Sigmoid colon (tissue), 7 donors: ENCODE results near the gene CHST1. TPM values are rescaled to one million over a fixed set of nuclear protein-coding genes. Genes with fewer than 3 reads are reported as not detected.

Experiments used
- DNase-seq: peaks from one replicate; pipeline ENCODE4 v3.0.0-alpha.2; 2019
- H3K27ac ChIP-seq, 4 donors: fragments of 200-600 bp; sonication (generic); one replicate each; pipeline ENCODE4 v1.5.1; 2016 to 2019; ENCODE audit warnings: mild to moderate bottlenecking in 1 of 4
- H3K27me3 ChIP-seq, 3 donors: fragments of 200-600 bp; sonication (generic); one replicate each; pipeline ENCODE4 v1.5.1; 2019; ENCODE audit warnings: mild to moderate bottlenecking in 1 of 3
- H3K36me3 ChIP-seq, 4 donors: fragments of 200-600 bp; sonication (generic); one replicate each; pipeline ENCODE4 v1.5.1; 2016 to 2019
- H3K4me1 ChIP-seq, 4 donors: fragments of 200-600 bp; sonication (generic); one replicate each; pipeline ENCODE4 v1.5.1; 2017 to 2019
- H3K4me3 ChIP-seq, 4 donors: fragments of 200-600 bp; sonication (generic); one replicate each; pipeline ENCODE4 v1.5.1; 2017 to 2019; ENCODE audit warnings: mild to moderate bottlenecking in 2 of 4, moderate library complexity in 1 of 4
- H3K9me3 ChIP-seq, 4 donors: fragments of 200-600 bp in 3 of 4; sonication (generic) in 3 of 4; one replicate each; pipeline versions ENCODE4 v1.5.1 to v1.6.1; 2013 to 2019
- EP300 ChIP-seq, 4 donors: sonication (generic); formaldehyde crosslinking; IDR thresholded peaks; one replicate each; pipeline ENCODE4 v1.6.1; 2017; ENCODE audit warnings: antibody characterized with exemption in 4 of 4
- POLR2A ChIP-seq, 2 donors: fragments of 450-650 bp; IDR thresholded peaks; one replicate each; pipeline ENCODE4 v1.6.1; 2016; ENCODE audit warnings: antibody characterized with exemption in 2 of 2, mild to moderate bottlenecking in 2 of 2, moderate library complexity in 2 of 2
- POLR2AphosphoS5 ChIP-seq, 4 donors: sonication (generic); formaldehyde crosslinking; IDR thresholded peaks; one replicate each; pipeline ENCODE4 v1.6.1; 2017; ENCODE audit warnings: antibody characterized with exemption in 4 of 4
- WGBS, 2 donors: extraction: QIAGEN DNeasy Blood & Tissue Kit; methylation state at CpG; one replicate each; pipeline ENCODE4 v1.1.7; 2013; 5-methylcytosine and 5-hydroxymethylcytosine counted together
- intact Hi-C: fragments of 100-400 bp; cut with DNase I; formaldehyde crosslinking; loops from one replicate; pipeline ENCODE4 v1.15.1; 2023
- polyA plus RNA-seq, 3 donors: library from polyadenylated mRNA; stranded (reverse); fragments of 200-250 nt; gene quantifications; one replicate each; pipeline ENCODE4 v1.2.3, GENCODE V29; 2013
- total RNA-seq, 4 donors: library from RNA; depleted of rRNA; stranded (reverse); fragments of >200 nt; gene quantifications; one replicate each; pipeline ENCODE4 v1.1.0, GENCODE V29; 2016
- TF ChIP-seq, protein P1 (sequence below), 4 experiments: fragments of 450-650 bp in 3 of 4; fragments of 200-600 bp in 1 of 4; IDR thresholded peaks; one replicate each; pipeline ENCODE4 v1.5.1; 2016 to 2019; ENCODE audit warnings: antibody characterized with exemption in 4 of 4, mild to moderate bottlenecking in 3 of 4, moderate library complexity in 2 of 4
- donor health status: healthy with polysubstance abuse.
- donor health status: Bipolar disorder and iron deficiency.
- donor health status: healthy.

CHST1 gene
- total and polyA plus RNA-seq, 7 donors: 0.23 to 1.5 (median 1.2) TPM

DNA sequence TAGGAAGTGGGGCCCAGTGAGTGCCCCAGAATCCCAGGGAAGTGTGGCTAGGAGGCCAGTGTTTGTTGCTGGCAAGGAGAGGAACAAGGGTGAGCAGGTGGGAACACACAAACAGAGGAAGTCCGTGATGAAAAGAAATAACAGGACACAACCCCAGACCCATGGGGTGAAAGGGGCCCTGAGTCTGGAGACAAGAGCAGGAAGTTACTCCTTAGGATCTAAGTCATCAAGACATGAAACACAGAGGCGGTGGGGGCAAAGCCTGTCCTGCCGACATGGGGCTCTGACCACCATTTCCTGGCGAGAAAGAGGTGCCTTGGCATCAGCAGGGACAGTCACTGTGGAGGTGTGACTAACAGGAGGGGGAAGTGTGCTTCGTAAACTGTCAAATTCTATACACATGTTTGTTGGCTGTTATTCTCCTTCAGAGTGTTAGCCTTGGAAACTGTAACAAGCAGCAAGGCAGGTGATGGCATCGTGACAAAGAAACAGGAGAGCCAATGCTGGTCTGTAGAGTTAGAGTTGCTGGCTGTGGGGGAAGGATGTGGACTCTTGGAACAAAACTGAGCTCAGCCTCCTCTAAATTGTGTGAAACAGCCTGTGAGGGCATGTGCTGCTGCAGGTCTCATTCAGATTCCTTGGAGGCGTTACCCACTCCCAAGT, 21.7 kb downstream of the CHST1 start:
- WGBS, 2 donors: 27 to 40% methylated on average over 7 of the region's 7 CpGs
- no peak for DNase-seq
- Histone ChIP-seq H3K27me3 (peaks cover 0 to 11% (median 0%) of the 10 kb centered on the region in 3 donors), H3K4me1 (peaks cover 0 to 8% (median 3%) of the 10 kb centered on the region in 4 donors), H3K4me3 (no peak overlapping the region), H3K36me3 (no peaks in the 10 kb centered on the region), H3K9me3 (no peaks in the 10 kb centered on the region), H3K27ac (no peak overlapping the region)
- intact Hi-C loops: no loop called here
- no peak for TF ChIP-seq EP300 (IDR thresholded peaks at IDR 0.05)
- no peak for TF ChIP-seq POLR2AphosphoS5 (IDR thresholded peaks at IDR 0.05)
- TF ChIP-seq, protein P1, sequence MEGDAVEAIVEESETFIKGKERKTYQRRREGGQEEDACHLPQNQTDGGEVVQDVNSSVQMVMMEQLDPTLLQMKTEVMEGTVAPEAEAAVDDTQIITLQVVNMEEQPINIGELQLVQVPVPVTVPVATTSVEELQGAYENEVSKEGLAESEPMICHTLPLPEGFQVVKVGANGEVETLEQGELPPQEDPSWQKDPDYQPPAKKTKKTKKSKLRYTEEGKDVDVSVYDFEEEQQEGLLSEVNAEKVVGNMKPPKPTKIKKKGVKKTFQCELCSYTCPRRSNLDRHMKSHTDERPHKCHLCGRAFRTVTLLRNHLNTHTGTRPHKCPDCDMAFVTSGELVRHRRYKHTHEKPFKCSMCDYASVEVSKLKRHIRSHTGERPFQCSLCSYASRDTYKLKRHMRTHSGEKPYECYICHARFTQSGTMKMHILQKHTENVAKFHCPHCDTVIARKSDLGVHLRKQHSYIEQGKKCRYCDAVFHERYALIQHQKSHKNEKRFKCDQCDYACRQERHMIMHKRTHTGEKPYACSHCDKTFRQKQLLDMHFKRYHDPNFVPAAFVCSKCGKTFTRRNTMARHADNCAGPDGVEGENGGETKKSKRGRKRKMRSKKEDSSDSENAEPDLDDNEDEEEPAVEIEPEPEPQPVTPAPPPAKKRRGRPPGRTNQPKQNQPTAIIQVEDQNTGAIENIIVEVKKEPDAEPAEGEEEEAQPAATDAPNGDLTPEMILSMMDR (IDR thresholded peaks at IDR 0.05): no peak
- no peak for TF ChIP-seq POLR2A (IDR thresholded peaks at IDR 0.05)

DNA sequence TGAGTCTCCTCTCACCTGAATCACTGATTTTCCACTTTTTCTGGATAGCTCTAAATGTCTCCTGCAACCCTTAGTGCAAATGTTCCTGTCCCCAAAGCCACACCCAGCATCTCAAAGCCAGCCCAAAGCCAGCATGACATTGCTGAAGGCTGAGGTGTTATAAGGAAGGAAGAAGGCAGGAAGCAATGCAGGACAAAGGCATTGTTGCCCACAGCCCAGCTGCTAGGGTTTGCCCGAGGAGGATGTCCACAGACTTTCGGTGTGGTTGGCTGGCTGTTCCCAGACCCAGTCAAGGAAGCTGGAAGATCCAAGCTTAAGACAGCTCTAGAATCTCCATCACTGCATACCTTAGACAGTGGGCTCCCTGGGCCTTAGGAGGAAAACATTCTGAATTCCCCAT, 23.5 kb downstream of the CHST1 start:
- DNase-seq: no peak
- H3K4me3 ChIP-seq: no peak overlapping the region
- intact Hi-C loops: no loop called here
- no peaks in the 10 kb centered on the region for H3K36me3 ChIP-seq
- H3K4me1 ChIP-seq: peaks cover 0 to 8% (median 3%) of the 10 kb centered on the region in 4 donors
- H3K27ac ChIP-seq: no peak overlapping the region
- peaks cover 0 to 4% (median 0%) of the 10 kb centered on the region in 3 donors for H3K27me3 ChIP-seq
- 39 to 48% methylated on average over 2 of the region's 2 CpGs for whole genome bisulfite sequencing, 2 donors
- H3K9me3 ChIP-seq: peaks cover 0 to 3% (median 0%) of the 10 kb centered on the region in 4 donors
- no peak for TF ChIP-seq POLR2AphosphoS5 (IDR thresholded peaks at IDR 0.05)
- no peak for TF ChIP-seq EP300 (IDR thresholded peaks at IDR 0.05)
- TF ChIP-seq, protein P1 (IDR thresholded peaks at IDR 0.05): no peak
- no peak for TF ChIP-seq POLR2A (IDR thresholded peaks at IDR 0.05)

GRCh38 chr11:45638051-45638450, 27.4 kb downstream of the CHST1 start:
- Histone ChIP-seq H3K27ac (no peak overlapping the region), H3K27me3 (no peaks in the 10 kb centered on the region), H3K4me1 (peaks cover 0 to 8% (median 3%) of the 10 kb centered on the region in 4 donors), H3K36me3 (no peaks in the 10 kb centered on the region), H3K4me3 (no peak overlapping the region), H3K9me3 (peaks cover 0 to 3% (median 0%) of the 10 kb centered on the region in 4 donors)
- WGBS, 2 donors: 84 to 86% methylated on average over 2 of the region's 2 CpGs
- TF ChIP-seq EP300 (IDR thresholded peaks at IDR 0.05): no peak
- no peak for TF ChIP-seq POLR2A (IDR thresholded peaks at IDR 0.05)
- no peak for TF ChIP-seq POLR2AphosphoS5 (IDR thresholded peaks at IDR 0.05)
- TF ChIP-seq, protein P1 (IDR thresholded peaks at IDR 0.05): no peak
- intact Hi-C loops: no loop called here
- DNase-seq: no peak

DNA sequence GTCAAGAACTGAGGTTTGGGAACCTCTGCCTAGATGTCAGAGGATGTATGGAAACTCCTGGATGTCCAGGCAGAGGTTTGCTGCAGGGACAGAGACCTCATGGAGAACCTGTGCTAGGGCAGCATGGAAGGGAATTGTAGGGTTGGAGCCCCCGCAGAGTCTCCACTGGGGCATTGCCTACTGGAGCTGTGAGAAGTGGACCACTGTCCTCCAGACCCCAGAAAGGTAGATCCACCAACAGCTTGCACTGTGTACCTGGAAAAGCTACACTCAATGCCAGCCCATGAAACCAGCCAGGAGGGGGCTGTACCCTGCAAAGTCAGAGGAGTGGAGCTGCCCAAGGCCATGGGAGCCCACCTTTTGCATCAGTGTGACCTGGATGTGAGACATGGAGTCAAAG, 29.5 kb downstream of the CHST1 start:
- peaks cover 0 to 8% (median 3%) of the 10 kb centered on the region in 4 donors for H3K4me1 ChIP-seq

More for the DNA sequence above, 29.5 kb downstream of the CHST1 start:
- Histone ChIP-seq H3K27me3 (no peaks in the 10 kb centered on the region), H3K36me3 (no peaks in the 10 kb centered on the region), H3K27ac (no peak overlapping the region), H3K4me3 (no peak overlapping the region), H3K9me3 (peaks cover 0 to 3% (median 2%) of the 10 kb centered on the region in 4 donors)
- no peak for DNase-seq
- WGBS, 2 donors: 94 to 95% methylated on average over 1 of the region's 1 CpG
- intact Hi-C loops: no loop called here
- TF ChIP-seq EP300 (IDR thresholded peaks at IDR 0.05) (no peak), POLR2AphosphoS5 (IDR thresholded peaks at IDR 0.05) (no peak), POLR2A (IDR thresholded peaks at IDR 0.05) (no peak)
- TF ChIP-seq, protein P1 (IDR thresholded peaks at IDR 0.05): no peak
